ENCODE measurements around the gene WBP1.
A peak's percentile ranks its signal among the peaks of the same experiment; 100 is the strongest.
"Not testable (repeated sequence)": the region's sequence is repeated elsewhere in the genome, so short reads cannot be mapped to it uniquely, and the experiment has no call there.

WBP1 gene

GRCh38 chr2:74457129-74457548 is 1.1 kb upstream of the WBP1 start:
- peak; percentile 41 for DNase-seq

- DNase-seq = no peak
Measured at GRCh38 chr2:74457549-74458131, 598 bp upstream of the WBP1 start.

GRCh38 chr2:74458938-74459363 is 713 bp downstream of the WBP1 start:
- no peak for DNase-seq

GRCh38 chr2:74459503-74460118 is 1.4 kb downstream of the WBP1 start:
- not testable (repeated sequence) for DNase-seq

GRCh38 chr2:74460187-74460586 is 1.9 kb downstream of the WBP1 start:
- DNase-seq = not testable (repeated sequence)

GRCh38 chr2:74461187-74462053 is 3.2 kb downstream of the WBP1 start:
- no peak for DNase-seq

GRCh38 chr2:74462054-74462785 is 4.0 kb downstream of the WBP1 start:
- DNase-seq = no peak

GRCh38 chr2:74462786-74463105 is 4.5 kb downstream of the WBP1 start:
- DNase-seq = no peak

- DNase-seq = no peak
Measured at GRCh38 chr2:74464406-74464805, 6.2 kb downstream of the WBP1 start.

- not testable (repeated sequence) for DNase-seq
Measured at GRCh38 chr2:74470742-74471141, 12.5 kb downstream of the WBP1 start.

GRCh38 chr2:74471332-74472065 is 13.3 kb downstream of the WBP1 start:
- no peak for DNase-seq

- DNase-seq = peak; percentile 67
Measured at GRCh38 chr2:74472086-74472944, 14.1 kb downstream of the WBP1 start, which contains the start of gene MRPL53. Gene MRPL53 (minus strand): TSS chr2:74472680. CDS start chr2:74472660, 20 bp downstream.

GRCh38 chr2:74472945-74473258 is 14.7 kb downstream of the WBP1 start:
- DNase-seq = no peak

GRCh38 chr2:74474481-74474880 is 16.2 kb downstream of the WBP1 start:
- no peak for DNase-seq

- no peak for DNase-seq
Measured at GRCh38 chr2:74474899-74475298, 16.7 kb downstream of the WBP1 start.

- DNase-seq = no peak
Measured at GRCh38 chr2:74481431-74481830, 23.2 kb downstream of the WBP1 start.

- DNase-seq = no peak
Measured at GRCh38 chr2:74481961-74482800, 23.9 kb downstream of the WBP1 start.

GRCh38 chr2:74482801-74483674 is 24.8 kb downstream of the WBP1 start, which contains the start of the genes CCDC142 and TTC31:
Gene CCDC142 (minus strand): TSS chr2:74482998. CDS start chr2:74482837, 161 bp downstream.
Gene TTC31 (plus strand): TSS chr2:74483081. CDS start chr2:74483096, 15 bp downstream.
- DNase-seq = peak; percentile 90

GRCh38 chr2:74483675-74484164 is 25.5 kb downstream of the WBP1 start:
- DNase-seq = not testable (repeated sequence)
